ENCODE data around the gene TRIM47.

DNA sequence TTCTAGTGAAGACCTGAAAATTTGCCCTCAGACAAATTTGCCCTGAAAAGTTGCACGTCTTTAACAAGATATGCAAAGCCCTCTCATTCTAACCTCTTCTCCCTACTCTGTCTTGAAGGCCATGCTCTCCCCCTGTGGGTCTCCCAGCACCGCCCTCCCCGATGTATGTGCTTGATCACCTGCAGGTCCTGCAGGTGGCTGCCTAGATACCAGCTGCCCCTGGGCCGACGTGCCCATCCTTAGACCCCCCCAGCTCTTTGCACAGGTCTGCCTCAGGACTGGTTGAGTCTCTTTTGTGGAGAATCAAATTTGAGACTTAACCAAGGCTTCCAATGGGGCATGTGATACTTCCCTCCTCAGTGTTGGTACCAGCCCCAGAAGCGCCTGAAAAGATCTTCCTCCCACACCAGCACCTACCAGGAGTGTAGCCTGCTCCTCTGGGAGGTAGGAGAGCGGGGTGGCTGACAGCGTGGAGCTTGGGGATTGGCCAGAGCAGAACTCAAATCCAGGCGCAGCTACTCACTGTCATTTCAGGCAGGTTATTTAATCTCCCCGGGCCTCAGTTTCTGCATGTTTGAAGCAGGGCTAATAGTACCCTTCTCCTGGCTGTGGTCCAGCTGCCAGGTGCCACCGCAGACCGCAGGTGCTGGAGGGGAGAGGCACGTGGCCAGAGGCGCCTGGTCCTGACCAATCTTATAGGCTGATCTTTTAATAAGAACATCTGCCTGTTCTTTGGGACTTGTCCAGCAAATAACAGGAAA lies 30.9 kb upstream of the TRIM47 start:
- no peak for TF ChIP-seq EZH2 (IDR thresholded peaks at IDR 0.05; ENCODE audit: low read depth, unreplicated experiment)
- TF ChIP-seq POLR2AphosphoS5 (IDR thresholded peaks at IDR 0.05; ENCODE audit: low read depth): no peak
- TF ChIP-seq, protein P1, sequence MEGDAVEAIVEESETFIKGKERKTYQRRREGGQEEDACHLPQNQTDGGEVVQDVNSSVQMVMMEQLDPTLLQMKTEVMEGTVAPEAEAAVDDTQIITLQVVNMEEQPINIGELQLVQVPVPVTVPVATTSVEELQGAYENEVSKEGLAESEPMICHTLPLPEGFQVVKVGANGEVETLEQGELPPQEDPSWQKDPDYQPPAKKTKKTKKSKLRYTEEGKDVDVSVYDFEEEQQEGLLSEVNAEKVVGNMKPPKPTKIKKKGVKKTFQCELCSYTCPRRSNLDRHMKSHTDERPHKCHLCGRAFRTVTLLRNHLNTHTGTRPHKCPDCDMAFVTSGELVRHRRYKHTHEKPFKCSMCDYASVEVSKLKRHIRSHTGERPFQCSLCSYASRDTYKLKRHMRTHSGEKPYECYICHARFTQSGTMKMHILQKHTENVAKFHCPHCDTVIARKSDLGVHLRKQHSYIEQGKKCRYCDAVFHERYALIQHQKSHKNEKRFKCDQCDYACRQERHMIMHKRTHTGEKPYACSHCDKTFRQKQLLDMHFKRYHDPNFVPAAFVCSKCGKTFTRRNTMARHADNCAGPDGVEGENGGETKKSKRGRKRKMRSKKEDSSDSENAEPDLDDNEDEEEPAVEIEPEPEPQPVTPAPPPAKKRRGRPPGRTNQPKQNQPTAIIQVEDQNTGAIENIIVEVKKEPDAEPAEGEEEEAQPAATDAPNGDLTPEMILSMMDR (conservative IDR thresholded peaks at IDR 0.05; ENCODE audit: low read depth in 2 of 2): no peak
- no peak for TF ChIP-seq EZH2phosphoT487 (IDR thresholded peaks at IDR 0.05; ENCODE audit: unreplicated experiment)
- TF ChIP-seq, protein P2, sequence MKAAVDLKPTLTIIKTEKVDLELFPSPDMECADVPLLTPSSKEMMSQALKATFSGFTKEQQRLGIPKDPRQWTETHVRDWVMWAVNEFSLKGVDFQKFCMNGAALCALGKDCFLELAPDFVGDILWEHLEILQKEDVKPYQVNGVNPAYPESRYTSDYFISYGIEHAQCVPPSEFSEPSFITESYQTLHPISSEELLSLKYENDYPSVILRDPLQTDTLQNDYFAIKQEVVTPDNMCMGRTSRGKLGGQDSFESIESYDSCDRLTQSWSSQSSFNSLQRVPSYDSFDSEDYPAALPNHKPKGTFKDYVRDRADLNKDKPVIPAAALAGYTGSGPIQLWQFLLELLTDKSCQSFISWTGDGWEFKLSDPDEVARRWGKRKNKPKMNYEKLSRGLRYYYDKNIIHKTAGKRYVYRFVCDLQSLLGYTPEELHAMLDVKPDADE (IDR thresholded peaks at IDR 0.05): no peak
- TF ChIP-seq CREB1 (CRISPR knock-in tag; IDR thresholded peaks at IDR 0.05; ENCODE audit: low read depth): no peak
- TF ChIP-seq JUNB (IDR thresholded peaks at IDR 0.05; ENCODE audit: unreplicated experiment): no peak
- no peak for TF ChIP-seq ZNF331 (CRISPR knock-in tag; IDR thresholded peaks at IDR 0.05; ENCODE audit: low read depth)
- TF ChIP-seq, protein P3, sequence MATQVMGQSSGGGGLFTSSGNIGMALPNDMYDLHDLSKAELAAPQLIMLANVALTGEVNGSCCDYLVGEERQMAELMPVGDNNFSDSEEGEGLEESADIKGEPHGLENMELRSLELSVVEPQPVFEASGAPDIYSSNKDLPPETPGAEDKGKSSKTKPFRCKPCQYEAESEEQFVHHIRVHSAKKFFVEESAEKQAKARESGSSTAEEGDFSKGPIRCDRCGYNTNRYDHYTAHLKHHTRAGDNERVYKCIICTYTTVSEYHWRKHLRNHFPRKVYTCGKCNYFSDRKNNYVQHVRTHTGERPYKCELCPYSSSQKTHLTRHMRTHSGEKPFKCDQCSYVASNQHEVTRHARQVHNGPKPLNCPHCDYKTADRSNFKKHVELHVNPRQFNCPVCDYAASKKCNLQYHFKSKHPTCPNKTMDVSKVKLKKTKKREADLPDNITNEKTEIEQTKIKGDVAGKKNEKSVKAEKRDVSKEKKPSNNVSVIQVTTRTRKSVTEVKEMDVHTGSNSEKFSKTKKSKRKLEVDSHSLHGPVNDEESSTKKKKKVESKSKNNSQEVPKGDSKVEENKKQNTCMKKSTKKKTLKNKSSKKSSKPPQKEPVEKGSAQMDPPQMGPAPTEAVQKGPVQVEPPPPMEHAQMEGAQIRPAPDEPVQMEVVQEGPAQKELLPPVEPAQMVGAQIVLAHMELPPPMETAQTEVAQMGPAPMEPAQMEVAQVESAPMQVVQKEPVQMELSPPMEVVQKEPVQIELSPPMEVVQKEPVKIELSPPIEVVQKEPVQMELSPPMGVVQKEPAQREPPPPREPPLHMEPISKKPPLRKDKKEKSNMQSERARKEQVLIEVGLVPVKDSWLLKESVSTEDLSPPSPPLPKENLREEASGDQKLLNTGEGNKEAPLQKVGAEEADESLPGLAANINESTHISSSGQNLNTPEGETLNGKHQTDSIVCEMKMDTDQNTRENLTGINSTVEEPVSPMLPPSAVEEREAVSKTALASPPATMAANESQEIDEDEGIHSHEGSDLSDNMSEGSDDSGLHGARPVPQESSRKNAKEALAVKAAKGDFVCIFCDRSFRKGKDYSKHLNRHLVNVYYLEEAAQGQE (IDR thresholded peaks at IDR 0.05; ENCODE audit: unreplicated experiment): no peak
- no peak for TF ChIP-seq ZNF114 (CRISPR knock-in tag; IDR thresholded peaks at IDR 0.05)
- TF ChIP-seq NANOG (IDR thresholded peaks at IDR 0.05; ENCODE audit: borderline replicate concordance): no peak
- no peak for TF ChIP-seq STAT1 (IDR thresholded peaks at IDR 0.05; ENCODE audit: unreplicated experiment)
- TF ChIP-seq, protein P4, sequence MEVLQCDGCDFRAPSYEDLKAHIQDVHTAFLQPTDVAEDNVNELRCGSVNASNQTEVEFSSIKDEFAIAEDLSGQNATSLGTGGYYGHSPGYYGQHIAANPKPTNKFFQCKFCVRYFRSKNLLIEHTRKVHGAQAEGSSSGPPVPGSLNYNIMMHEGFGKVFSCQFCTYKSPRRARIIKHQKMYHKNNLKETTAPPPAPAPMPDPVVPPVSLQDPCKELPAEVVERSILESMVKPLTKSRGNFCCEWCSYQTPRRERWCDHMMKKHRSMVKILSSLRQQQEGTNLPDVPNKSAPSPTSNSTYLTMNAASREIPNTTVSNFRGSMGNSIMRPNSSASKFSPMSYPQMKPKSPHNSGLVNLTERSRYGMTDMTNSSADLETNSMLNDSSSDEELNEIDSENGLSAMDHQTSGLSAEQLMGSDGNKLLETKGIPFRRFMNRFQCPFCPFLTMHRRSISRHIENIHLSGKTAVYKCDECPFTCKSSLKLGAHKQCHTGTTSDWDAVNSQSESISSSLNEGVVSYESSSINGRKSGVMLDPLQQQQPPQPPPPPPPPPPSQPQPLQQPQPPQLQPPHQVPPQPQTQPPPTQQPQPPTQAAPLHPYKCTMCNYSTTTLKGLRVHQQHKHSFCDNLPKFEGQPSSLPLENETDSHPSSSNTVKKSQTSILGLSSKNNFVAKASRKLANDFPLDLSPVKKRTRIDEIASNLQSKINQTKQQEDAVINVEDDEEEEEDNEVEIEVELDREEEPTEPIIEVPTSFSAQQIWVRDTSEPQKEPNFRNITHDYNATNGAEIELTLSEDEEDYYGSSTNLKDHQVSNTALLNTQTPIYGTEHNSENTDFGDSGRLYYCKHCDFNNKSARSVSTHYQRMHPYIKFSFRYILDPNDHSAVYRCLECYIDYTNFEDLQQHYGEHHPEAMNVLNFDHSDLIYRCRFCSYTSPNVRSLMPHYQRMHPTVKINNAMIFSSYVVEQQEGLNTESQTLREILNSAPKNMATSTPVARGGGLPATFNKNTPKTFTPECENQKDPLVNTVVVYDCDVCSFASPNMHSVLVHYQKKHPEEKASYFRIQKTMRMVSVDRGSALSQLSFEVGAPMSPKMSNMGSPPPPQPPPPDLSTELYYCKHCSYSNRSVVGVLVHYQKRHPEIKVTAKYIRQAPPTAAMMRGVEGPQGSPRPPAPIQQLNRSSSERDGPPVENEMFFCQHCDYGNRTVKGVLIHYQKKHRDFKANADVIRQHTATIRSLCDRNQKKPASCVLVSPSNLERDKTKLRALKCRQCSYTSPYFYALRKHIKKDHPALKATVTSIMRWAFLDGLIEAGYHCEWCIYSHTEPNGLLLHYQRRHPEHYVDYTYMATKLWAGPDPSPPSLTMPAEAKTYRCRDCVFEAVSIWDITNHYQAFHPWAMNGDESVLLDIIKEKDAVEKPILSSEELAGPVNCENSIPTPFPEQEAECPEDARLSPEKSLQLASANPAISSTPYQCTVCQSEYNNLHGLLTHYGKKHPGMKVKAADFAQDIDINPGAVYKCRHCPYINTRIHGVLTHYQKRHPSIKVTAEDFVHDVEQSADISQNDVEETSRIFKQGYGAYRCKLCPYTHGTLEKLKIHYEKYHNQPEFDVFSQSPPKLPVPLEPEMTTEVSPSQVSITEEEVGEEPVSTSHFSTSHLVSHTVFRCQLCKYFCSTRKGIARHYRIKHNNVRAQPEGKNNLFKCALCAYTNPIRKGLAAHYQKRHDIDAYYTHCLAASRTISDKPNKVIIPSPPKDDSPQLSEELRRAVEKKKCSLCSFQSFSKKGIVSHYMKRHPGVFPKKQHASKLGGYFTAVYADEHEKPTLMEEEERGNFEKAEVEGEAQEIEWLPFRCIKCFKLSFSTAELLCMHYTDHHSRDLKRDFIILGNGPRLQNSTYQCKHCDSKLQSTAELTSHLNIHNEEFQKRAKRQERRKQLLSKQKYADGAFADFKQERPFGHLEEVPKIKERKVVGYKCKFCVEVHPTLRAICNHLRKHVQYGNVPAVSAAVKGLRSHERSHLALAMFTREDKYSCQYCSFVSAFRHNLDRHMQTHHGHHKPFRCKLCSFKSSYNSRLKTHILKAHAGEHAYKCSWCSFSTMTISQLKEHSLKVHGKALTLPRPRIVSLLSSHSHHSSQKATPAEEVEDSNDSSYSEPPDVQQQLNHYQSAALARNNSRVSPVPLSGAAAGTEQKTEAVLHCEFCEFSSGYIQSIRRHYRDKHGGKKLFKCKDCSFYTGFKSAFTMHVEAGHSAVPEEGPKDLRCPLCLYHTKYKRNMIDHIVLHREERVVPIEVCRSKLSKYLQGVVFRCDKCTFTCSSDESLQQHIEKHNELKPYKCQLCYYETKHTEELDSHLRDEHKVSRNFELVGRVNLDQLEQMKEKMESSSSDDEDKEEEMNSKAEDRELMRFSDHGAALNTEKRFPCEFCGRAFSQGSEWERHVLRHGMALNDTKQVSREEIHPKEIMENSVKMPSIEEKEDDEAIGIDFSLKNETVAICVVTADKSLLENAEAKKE (CRISPR knock-in tag; IDR thresholded peaks at IDR 0.05): no peak

Measured in GM23338 (cell line).